HepG2 (cell line): ENCODE data around the gene KDM1B. TPM values are rescaled to one million over a fixed set of nuclear protein-coding genes. Genes with fewer than 3 reads are reported as not detected.

Experiments used
- ATAC-seq: fragments of 200-7000 bp; cut with Tn5 transposase; 3 replicates; pipeline ENCODE4 v1.9.1; 2020; ENCODE audit warnings: mild to moderate bottlenecking, moderate library complexity
- BruUV-seq: library from RNA; stranded (reverse); fragments of 400-500 nt; replicated peaks from 2 replicates; lab custom pipeline; 2021; lab: Mats Ljungman, UMichigan
- CTCF ChIA-PET: fragments of 300-600 bp; formaldehyde crosslinking; extraction: SDS; loops from one replicate; lab custom pipeline; 2021; ENCODE audit warnings: low total read pairs, inconsistent platforms, low intra/inter-chr PET ratio; lab: Yijun Ruan, JAX
- POLR2A ChIA-PET: fragments of 350-600 bp; sonication (Branson Sonifier 250); formaldehyde crosslinking; loops from one replicate; lab custom pipeline; 2020; ENCODE audit warnings: antibody characterized with exemption, inconsistent platforms; lab: Yijun Ruan, JAX
- DNase-seq: peaks from one replicate; pipeline ENCODE4 v3.0.0-alpha.2; 2015; ENCODE audit warnings: low spot score
- FAIRE-seq: peaks from 3 replicates; lab custom pipeline; 2011; peaks lifted over from hg19 to GRCh38; lab: Jason Lieb, UNC
- H2AFZ ChIP-seq: one replicate; pipeline ENCODE4 v1.6.1; 2011; ENCODE audit warnings: low read length, inconsistent platforms
- H3K27ac ChIP-seq: fragments of 300-600 bp; 3 replicates; pipeline ENCODE4 v1.8.0; 2011; ENCODE audit warnings: mixed run types, mild to moderate bottlenecking, mixed read lengths, low read length, inconsistent platforms; ENCODE audit not compliant: insufficient read depth; ENCODE audit errors: extremely low read length
- H3K27me3 ChIP-seq, 2 experiments: fragments of 200-600 bp in 1 of 2; 2 replicates in 1 of 2; 3 replicates in 1 of 2; pipeline versions ENCODE4 v1.6.0 to v1.8.0; 2011; ENCODE audit warnings: low read length in 2 of 2, mild to moderate bottlenecking in 2 of 2, moderate library complexity in 2 of 2, inconsistent platforms in 1 of 2; ENCODE audit not compliant: insufficient read depth in 2 of 2, control insufficient read depth in 1 of 2
- H3K36me3 ChIP-seq, 2 experiments: fragments of 200-600 bp in 1 of 2; replicated peaks in 1 of 2; 2 replicates in 1 of 2; 3 replicates in 1 of 2; pipeline versions ENCODE4 v1.5.1 to v1.8.0; 2011; ENCODE audit warnings: low read length in 2 of 2, inconsistent platforms in 1 of 2; ENCODE audit not compliant: insufficient read depth in 2 of 2, control insufficient read depth in 1 of 2
- H3K4me1 ChIP-seq: 2 replicates; pipeline ENCODE4 v1.5.1; 2012; ENCODE audit warnings: low read length, inconsistent platforms; ENCODE audit not compliant: insufficient read depth
- H3K4me2 ChIP-seq: 2 replicates; pipeline ENCODE4 v1.6.0; 2011; ENCODE audit warnings: low read depth, low read length, inconsistent platforms
- H3K4me3 ChIP-seq, 3 experiments: fragments of 200-600 bp in 1 of 3; sonication (generic), shearing (Covaris generic) in 1 of 3; replicated peaks in 1 of 3; 2 replicates each; pipeline ENCODE4 v1.5.1; 2011 to 2016; ENCODE audit warnings: low read length in 3 of 3, inconsistent platforms in 2 of 3, low read depth in 2 of 3, mild to moderate bottlenecking in 2 of 3, control low read depth in 1 of 3, mixed read lengths in 1 of 3; ENCODE audit not compliant: insufficient read depth in 1 of 3
- H3K79me2 ChIP-seq: one replicate; pipeline ENCODE4 v1.6.1; 2011; ENCODE audit warnings: low read length, inconsistent platforms; ENCODE audit not compliant: insufficient read depth
- H3K9ac ChIP-seq: 2 replicates; pipeline ENCODE4 v1.6.0; 2011; ENCODE audit warnings: mild to moderate bottlenecking, low read depth, low read length, inconsistent platforms; ENCODE audit not compliant: insufficient read depth
- H3K9me3 ChIP-seq: 2 replicates; pipeline ENCODE4 v1.5.1; 2012; ENCODE audit warnings: mild to moderate bottlenecking, low read length
- H4K20me1 ChIP-seq: 2 replicates; pipeline ENCODE4 v1.6.0; 2011; ENCODE audit warnings: inconsistent platforms, mild to moderate bottlenecking, low read length, moderate library complexity; ENCODE audit not compliant: insufficient read depth
- ATF7 ChIP-seq, 2 experiments: fragments of 450-650 bp in 1 of 2; sonication (generic) in 1 of 2; formaldehyde crosslinking in 1 of 2; IDR thresholded peaks; 2 replicates each; pipeline versions ENCODE4 v1.4.0 to v1.6.1; 2016 to 2020; ENCODE audit warnings: antibody characterized with exemption in 1 of 2, mild to moderate bottlenecking in 1 of 2, missing genetic modification reagents in 1 of 2
- BHLHE40 ChIP-seq: IDR thresholded peaks from 2 replicates; pipeline ENCODE4 v1.6.1; 2011; ENCODE audit warnings: low read length, improper control_type of control experiment
- HINFP ChIP-seq: sonication (generic); formaldehyde crosslinking; IDR thresholded peaks from 2 replicates; pipeline ENCODE4 v1.4.0; 2020; ENCODE audit warnings: low read depth, mild to moderate bottlenecking, missing genetic modification reagents
- MXI1 ChIP-seq: IDR thresholded peaks from 3 replicates; pipeline ENCODE4 v1.6.1; 2012; ENCODE audit warnings: low read depth, low read length, inconsistent platforms, borderline replicate concordance
- PREB ChIP-seq: sonication (generic); formaldehyde crosslinking; IDR thresholded peaks from 2 replicates; pipeline ENCODE4 v1.4.0; 2020; ENCODE audit warnings: missing genetic modification reagents
- SIX4 ChIP-seq: sonication (generic); formaldehyde crosslinking; IDR thresholded peaks from 2 replicates; pipeline ENCODE4 v1.4.0; 2020; ENCODE audit warnings: missing genetic modification reagents
- STAT5B ChIP-seq: sonication (generic); formaldehyde crosslinking; IDR thresholded peaks from 2 replicates; pipeline ENCODE4 v1.4.0; 2020; ENCODE audit warnings: missing genetic modification reagents
- ZKSCAN1 ChIP-seq: fragments of 150-350 bp; IDR thresholded peaks from 2 replicates; pipeline ENCODE4 v1.6.1; 2014; ENCODE audit warnings: low read length
- ZNF260 ChIP-seq: sonication (generic); formaldehyde crosslinking; IDR thresholded peaks from 2 replicates; pipeline ENCODE4 v1.4.0; 2020; ENCODE audit warnings: missing genetic modification reagents, low read depth, mild to moderate bottlenecking, borderline replicate concordance
- WGBS: methylation state at CpG from one replicate; pipeline ENCODE4 v1.1.6; 2017; ENCODE audit warnings: low lambda C conversion rate; 5-methylcytosine and 5-hydroxymethylcytosine counted together
- in situ Hi-C: cut with HindIII; loops from 2 replicates; pipeline ENCODE4 v1.10.0; 2017; ENCODE audit warnings: low pct_unique_long_range_greater_than_20kb; ENCODE audit not compliant: extremely low pct_ligation_motif_present
- intact Hi-C: fragments of 100-400 bp; cut with micrococcal nuclease; formaldehyde crosslinking; loops from one replicate; pipeline ENCODE4 v1.10.0; 2022; ENCODE audit not compliant: unreplicated experiment
- polyA plus RNA-seq, 8 experiments: library from polyadenylated mRNA; depleted of rRNA in 3 of 8; stranded (reverse) in 7 of 8; unstranded in 1 of 8; fragments of >200 nt; fragmentation: Illumina TruSeq in 4 of 8; extraction: Trizol in 4 of 8; gene quantifications; 2 replicates each; pipeline versions ENCODE4 v1.2.1 to v1.2.3, GENCODE V29; 2011 to 2016; ENCODE audit warnings: low read depth in 4 of 8, missing spikeins in 1 of 8, mixed read lengths in 1 of 8; ENCODE audit not compliant: insufficient read depth in 1 of 8
- total RNA-seq, 5 experiments: library from RNA; depleted of rRNA; stranded (reverse); fragments of >200 nt; fragmentation: Illumina TruSeq; extraction: Trizol; gene quantifications; 2 replicates each; pipeline ENCODE4 v1.2.3, GENCODE V29; 2016; ENCODE audit warnings: low read depth in 1 of 5
- TF ChIP-seq, protein P1 (sequence below): IDR thresholded peaks from 2 replicates; pipeline ENCODE4 v1.4.0; 2020; ENCODE audit warnings: mild to moderate bottlenecking, missing genetic modification reagents
- TF ChIP-seq, protein P2 (sequence below): sonication (generic); formaldehyde crosslinking; IDR thresholded peaks from 2 replicates; pipeline ENCODE4 v1.4.0; 2020; ENCODE audit warnings: mild to moderate bottlenecking, missing genetic modification reagents

The KDM1B gene
- total and polyA plus RNA-seq, 2 of the 13 experiments (the other 11 are each of a cell fraction or from before 2014, with no cell fraction given): 9.8 to 13.2 TPM

DNA sequence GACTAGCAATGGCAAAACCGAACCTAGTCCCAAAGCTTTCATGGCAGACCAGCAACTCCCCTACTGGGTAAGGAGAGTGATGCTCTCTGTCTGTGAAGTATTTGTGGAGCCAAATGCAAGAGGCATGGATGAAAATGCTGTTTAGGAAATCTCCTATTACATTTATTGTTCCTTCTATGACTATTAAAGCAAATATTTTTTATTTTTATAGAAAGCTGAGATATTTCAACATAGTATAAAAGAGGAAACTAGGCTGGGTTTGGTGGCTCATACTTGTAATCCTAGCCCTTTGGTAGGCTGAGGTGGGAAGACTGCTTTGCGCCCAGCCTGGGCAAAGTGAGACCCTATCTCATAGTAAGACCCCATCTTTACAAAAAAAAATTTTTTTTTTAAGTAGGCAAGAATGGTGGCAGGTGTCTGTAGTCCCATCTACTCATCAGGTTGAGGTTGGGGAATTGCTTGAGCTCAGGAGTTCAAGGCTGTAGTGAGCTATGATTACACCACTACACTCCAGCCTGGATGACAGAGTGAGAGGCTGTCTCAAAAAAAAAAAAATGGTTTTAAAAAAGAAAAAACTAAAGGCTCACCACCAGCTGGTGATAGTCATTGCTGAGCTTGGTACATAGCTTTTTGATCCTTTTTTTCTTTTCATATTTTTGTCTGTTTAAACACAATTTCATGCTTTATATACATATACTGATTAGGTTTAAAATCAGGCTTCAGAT is 11.3 kb downstream of the KDM1B start:
- ATAC-seq (no peak), FAIRE-seq (no peak), DNase-seq (no peak)
- Histone ChIP-seq H3K27me3 (no peaks in the 10 kb centered on the region), H3K36me3 (peaks cover 5 to 32% of the 10 kb centered on the region in 2 experiments; a peak in 4 of 5 replicates), H3K9me3 (no peaks in the 10 kb centered on the region), H4K20me1 (no peaks in the 10 kb centered on the region), H3K4me3 (no peak overlapping the region), H3K4me1 (no peaks in the 10 kb centered on the region), H2AFZ (no peak overlapping the region), H3K27ac (no peak overlapping the region), H3K4me2 (no peak overlapping the region), H3K9ac (no peak overlapping the region), H3K79me2 (no peaks in the 10 kb centered on the region)
- 97% methylated on average over 2 of the region's 2 CpGs for WGBS
- intact Hi-C loops: no loop called here
- TF ChIP-seq SIX4: no peak
- no peak for TF ChIP-seq STAT5B
- no peak for TF ChIP-seq HINFP
- no TSS peak for BruUV-seq
- CTCF ChIA-PET: no interaction called here
- POLR2A ChIA-PET: no interaction called here
- in situ Hi-C loops: no loop called here

- Histone ChIP-seq H3K4me3 (no peak overlapping the region), H3K27me3 (no peaks in the 10 kb centered on the region), H3K27ac (no peak overlapping the region), H3K9me3 (no peaks in the 10 kb centered on the region), H3K9ac (no peak overlapping the region), H3K4me2 (no peak overlapping the region), H2AFZ (no peak overlapping the region), H3K36me3 (peaks cover 4 to 22% of the 10 kb centered on the region in 2 experiments; a peak in 3 of 5 replicates), H3K4me1 (no peaks in the 10 kb centered on the region), H3K79me2 (no peaks in the 10 kb centered on the region), H4K20me1 (no peaks in the 10 kb centered on the region)
- ChIA-PET CTCF (no interaction called here), POLR2A (no interaction called here)
- intact Hi-C loops: no loop called here
- ATAC-seq (no peak), FAIRE-seq (no peak), DNase-seq (no peak)
- BruUV-seq: no TSS peak
- 96% methylated on average over 3 of the region's 3 CpGs for WGBS
- in situ Hi-C loops: no loop called here
- no peak for TF ChIP-seq ZNF260 (CRISPR knock-in tag)
- TF ChIP-seq, protein P1, sequence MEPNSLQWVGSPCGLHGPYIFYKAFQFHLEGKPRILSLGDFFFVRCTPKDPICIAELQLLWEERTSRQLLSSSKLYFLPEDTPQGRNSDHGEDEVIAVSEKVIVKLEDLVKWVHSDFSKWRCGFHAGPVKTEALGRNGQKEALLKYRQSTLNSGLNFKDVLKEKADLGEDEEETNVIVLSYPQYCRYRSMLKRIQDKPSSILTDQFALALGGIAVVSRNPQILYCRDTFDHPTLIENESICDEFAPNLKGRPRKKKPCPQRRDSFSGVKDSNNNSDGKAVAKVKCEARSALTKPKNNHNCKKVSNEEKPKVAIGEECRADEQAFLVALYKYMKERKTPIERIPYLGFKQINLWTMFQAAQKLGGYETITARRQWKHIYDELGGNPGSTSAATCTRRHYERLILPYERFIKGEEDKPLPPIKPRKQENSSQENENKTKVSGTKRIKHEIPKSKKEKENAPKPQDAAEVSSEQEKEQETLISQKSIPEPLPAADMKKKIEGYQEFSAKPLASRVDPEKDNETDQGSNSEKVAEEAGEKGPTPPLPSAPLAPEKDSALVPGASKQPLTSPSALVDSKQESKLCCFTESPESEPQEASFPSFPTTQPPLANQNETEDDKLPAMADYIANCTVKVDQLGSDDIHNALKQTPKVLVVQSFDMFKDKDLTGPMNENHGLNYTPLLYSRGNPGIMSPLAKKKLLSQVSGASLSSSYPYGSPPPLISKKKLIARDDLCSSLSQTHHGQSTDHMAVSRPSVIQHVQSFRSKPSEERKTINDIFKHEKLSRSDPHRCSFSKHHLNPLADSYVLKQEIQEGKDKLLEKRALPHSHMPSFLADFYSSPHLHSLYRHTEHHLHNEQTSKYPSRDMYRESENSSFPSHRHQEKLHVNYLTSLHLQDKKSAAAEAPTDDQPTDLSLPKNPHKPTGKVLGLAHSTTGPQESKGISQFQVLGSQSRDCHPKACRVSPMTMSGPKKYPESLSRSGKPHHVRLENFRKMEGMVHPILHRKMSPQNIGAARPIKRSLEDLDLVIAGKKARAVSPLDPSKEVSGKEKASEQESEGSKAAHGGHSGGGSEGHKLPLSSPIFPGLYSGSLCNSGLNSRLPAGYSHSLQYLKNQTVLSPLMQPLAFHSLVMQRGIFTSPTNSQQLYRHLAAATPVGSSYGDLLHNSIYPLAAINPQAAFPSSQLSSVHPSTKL: no peak
- TF ChIP-seq, protein P2, sequence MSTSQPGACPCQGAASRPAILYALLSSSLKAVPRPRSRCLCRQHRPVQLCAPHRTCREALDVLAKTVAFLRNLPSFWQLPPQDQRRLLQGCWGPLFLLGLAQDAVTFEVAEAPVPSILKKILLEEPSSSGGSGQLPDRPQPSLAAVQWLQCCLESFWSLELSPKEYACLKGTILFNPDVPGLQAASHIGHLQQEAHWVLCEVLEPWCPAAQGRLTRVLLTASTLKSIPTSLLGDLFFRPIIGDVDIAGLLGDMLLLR (CRISPR knock-in tag): no peak
- TF ChIP-seq ATF7 (IDR thresholded peaks at IDR 0.05): no peak
- TF ChIP-seq ATF7 (CRISPR knock-in tag; IDR thresholded peaks at IDR 0.05): no peak
- no peak for TF ChIP-seq BHLHE40
- no peak for TF ChIP-seq MXI1
- no peak for TF ChIP-seq ZKSCAN1
- TF ChIP-seq PREB (CRISPR knock-in tag): no peak
These were observed 13.0 kb downstream of the KDM1B start for GRCh38 chr6:18168264-18168663.
